Measurements from ENCODE around the gene LSP1.
"Not testable (repeated sequence)": the region's sequence is repeated elsewhere in the genome, so short reads cannot be mapped to it uniquely, and the experiment has no call there.

The LSP1 gene

DNA sequence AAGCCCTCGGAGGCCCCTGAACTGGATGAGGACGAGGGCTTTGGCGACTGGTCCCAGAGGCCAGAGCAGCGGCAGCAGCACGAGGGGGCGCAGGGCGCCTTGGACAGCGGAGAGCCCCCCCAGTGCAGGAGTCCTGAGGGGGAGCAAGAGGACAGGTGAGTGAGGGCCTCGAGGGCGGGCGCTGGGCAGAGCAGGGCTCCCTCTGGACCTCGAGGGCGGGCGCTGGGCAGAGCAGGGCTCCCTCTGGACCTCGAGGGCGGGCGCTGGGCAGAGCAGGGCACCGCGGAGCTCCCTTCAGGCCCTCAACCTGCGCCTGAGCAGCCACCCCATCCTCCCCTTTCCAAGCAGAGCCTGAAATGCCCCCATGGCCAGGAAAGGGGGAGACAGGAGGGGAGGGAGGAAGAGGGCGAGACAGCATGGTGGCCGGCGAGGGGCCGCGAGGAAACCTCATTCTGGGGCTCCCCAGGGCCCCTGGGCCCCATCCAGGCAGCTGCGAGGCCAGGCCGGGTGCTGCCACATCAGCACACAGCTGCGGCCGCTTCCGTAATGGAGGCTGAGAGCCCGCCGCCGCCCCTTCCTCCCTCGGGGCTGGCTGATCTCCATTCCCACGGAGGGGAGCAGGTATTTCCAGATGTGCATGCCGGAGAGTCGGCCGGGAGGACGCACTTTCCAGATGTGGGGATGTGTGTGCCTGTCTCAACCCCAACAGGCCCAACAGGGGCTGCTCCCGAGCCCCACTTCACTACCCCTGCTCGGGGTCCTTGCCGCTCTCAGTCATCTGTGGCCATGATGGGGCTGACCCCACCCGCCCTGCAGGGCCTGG is 28.8 kb downstream of the LSP1 start:
- no peaks in the 10 kb centered on the region for H3K27me3 ChIP-seq (ENCODE audit: insufficient read depth, low read length)
- H3K27ac ChIP-seq (ENCODE audit: low read depth, low read length), result no peak overlapping the region
- no peaks in the 10 kb centered on the region for H3K79me2 ChIP-seq (ENCODE audit: control insufficient read depth, insufficient read depth, low read length, unreplicated experiment)
- H3K4me1 ChIP-seq (ENCODE audit: control insufficient read depth, insufficient read depth, low read length, unreplicated experiment), result peaks cover 19% of the 10 kb centered on the region
- no peak overlapping the region for H2AFZ ChIP-seq (ENCODE audit: low read length, unreplicated experiment)
- no peaks in the 10 kb centered on the region for H3K36me3 ChIP-seq (ENCODE audit: insufficient read depth, low read length)
- H3K4me3 ChIP-seq (ENCODE audit: low read depth, low read length), result no peak overlapping the region

GRCh38 chr11:1882265-1883238 is 29.7 kb downstream of the LSP1 start:
- Histone ChIP-seq H3K79me2 (ENCODE audit: control insufficient read depth, insufficient read depth, low read length, unreplicated experiment) (no peaks in the 10 kb centered on the region), H3K4me1 (ENCODE audit: control insufficient read depth, insufficient read depth, low read length, unreplicated experiment) (peaks cover 12% of the 10 kb centered on the region), H3K4me3 (ENCODE audit: low read depth, low read length) (no peak overlapping the region), H3K27me3 (ENCODE audit: insufficient read depth, low read length) (no peaks in the 10 kb centered on the region), H2AFZ (ENCODE audit: low read length, unreplicated experiment) (no peak overlapping the region), H3K27ac (ENCODE audit: low read depth, low read length) (no peak overlapping the region), H3K36me3 (ENCODE audit: insufficient read depth, low read length) (no peaks in the 10 kb centered on the region)

DNA sequence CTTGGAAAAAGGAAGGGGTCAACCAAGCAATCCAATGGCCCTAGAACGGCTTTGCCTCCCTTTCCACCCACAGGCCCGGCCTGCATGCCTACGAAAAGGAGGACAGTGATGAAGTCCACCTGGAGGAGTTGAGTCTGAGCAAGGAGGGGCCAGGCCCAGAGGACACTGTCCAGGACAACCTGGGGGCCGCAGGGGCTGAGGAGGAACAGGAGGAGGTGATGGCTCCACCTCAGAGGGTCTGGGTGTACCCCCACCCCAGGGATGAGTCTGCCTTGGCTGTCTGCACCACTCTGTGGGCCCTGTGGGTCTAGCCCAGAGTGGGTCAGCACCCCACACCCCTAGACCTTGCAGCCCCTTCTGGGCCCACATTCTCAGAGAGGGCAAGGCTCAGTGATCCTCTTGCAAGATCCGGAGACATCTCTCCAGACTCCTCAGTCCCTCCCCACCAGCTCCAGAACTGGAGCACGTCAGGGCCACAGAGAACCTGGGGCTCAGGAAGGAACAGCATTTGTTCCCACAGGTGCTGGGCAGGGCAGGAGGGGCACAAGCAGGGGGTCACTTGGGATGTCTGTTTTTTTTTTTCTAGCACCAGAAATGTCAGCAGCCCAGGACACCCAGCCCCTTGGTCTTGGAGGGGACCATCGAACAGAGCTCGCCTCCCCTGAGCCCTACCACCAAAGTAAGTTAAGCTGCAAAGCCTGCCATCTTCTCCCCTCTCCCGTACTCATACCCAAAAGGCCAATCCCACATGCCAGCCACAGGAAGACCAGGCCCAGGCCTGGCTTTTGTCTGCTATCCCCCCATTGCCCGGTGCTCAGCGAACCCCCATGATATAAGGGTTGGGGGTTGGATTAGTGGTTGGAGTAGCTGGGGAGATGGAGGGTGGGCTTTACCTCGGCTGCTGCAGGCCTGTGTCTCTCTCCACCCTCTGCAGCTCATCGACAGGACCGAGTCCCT is 30.7 kb downstream of the LSP1 start:
- Histone ChIP-seq H3K36me3 (ENCODE audit: insufficient read depth, low read length) (no peaks in the 10 kb centered on the region), H3K27me3 (ENCODE audit: insufficient read depth, low read length) (no peaks in the 10 kb centered on the region), H2AFZ (ENCODE audit: low read length, unreplicated experiment) (no peak overlapping the region), H3K4me1 (ENCODE audit: control insufficient read depth, insufficient read depth, low read length, unreplicated experiment) (peaks cover 9% of the 10 kb centered on the region), H3K4me3 (ENCODE audit: low read depth, low read length) (no peak overlapping the region), H3K27ac (ENCODE audit: low read depth, low read length) (no peak overlapping the region), H3K79me2 (ENCODE audit: control insufficient read depth, insufficient read depth, low read length, unreplicated experiment) (no peaks in the 10 kb centered on the region)

DNA sequence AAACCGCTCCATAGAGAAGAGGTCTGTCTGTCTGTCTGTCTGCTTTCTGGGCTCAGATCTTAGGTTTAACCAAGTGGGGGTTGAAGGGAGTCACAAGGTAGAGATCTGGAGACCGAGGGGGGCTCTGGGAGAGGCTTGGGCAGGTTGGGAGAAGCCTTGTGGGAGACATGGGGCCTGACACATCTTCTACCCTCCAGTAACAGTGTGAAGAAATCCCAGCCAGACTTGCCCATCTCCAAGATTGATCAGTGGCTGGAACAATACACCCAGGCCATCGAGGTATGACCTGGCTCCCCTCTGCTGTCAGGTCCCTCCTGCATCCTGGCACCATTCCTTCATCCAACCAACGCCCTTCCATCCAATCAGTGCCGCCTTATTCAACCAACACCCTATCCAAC is 31.4 kb downstream of the LSP1 start:
- H3K4me3 ChIP-seq (ENCODE audit: low read depth, low read length), result no peak overlapping the region
- H3K36me3 ChIP-seq (ENCODE audit: insufficient read depth, low read length), result no peaks in the 10 kb centered on the region
- peaks cover 9% of the 10 kb centered on the region for H3K4me1 ChIP-seq (ENCODE audit: control insufficient read depth, insufficient read depth, low read length, unreplicated experiment)
- no peaks in the 10 kb centered on the region for H3K79me2 ChIP-seq (ENCODE audit: control insufficient read depth, insufficient read depth, low read length, unreplicated experiment)
- no peaks in the 10 kb centered on the region for H3K27me3 ChIP-seq (ENCODE audit: insufficient read depth, low read length)
- no peak overlapping the region for H3K27ac ChIP-seq (ENCODE audit: low read depth, low read length)
- H2AFZ ChIP-seq (ENCODE audit: low read length, unreplicated experiment), result no peak overlapping the region

DNA sequence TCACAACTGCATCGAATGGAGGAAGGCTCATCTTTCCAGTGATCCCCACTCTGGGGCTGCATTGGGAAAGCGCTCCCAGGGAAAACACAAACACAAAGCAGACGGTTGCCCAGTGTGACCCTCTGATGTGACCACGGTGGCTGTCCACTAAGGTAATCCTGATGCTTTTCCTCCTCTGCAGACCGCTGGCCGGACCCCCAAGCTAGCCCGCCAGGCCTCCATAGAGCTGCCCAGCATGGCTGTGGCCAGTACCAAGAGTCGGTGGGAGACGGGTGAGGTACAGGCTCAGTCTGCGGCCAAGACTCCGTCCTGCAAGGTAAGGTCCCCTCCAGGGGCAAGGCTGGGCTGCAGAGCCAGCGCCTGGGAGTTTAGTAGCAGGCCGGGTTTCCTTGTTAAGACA is 33.7 kb downstream of the LSP1 start:
- H3K27me3 ChIP-seq (ENCODE audit: insufficient read depth, low read length); H3K27ac ChIP-seq (ENCODE audit: low read depth, low read length); H3K4me3 ChIP-seq (ENCODE audit: low read depth, low read length); H2AFZ ChIP-seq (ENCODE audit: low read length, unreplicated experiment); H3K4me1 ChIP-seq (ENCODE audit: control insufficient read depth, insufficient read depth, low read length, unreplicated experiment); H3K79me2 ChIP-seq (ENCODE audit: control insufficient read depth, insufficient read depth, low read length, unreplicated experiment); H3K36me3 ChIP-seq (ENCODE audit: insufficient read depth, low read length): not testable (repeated sequence)

DNA sequence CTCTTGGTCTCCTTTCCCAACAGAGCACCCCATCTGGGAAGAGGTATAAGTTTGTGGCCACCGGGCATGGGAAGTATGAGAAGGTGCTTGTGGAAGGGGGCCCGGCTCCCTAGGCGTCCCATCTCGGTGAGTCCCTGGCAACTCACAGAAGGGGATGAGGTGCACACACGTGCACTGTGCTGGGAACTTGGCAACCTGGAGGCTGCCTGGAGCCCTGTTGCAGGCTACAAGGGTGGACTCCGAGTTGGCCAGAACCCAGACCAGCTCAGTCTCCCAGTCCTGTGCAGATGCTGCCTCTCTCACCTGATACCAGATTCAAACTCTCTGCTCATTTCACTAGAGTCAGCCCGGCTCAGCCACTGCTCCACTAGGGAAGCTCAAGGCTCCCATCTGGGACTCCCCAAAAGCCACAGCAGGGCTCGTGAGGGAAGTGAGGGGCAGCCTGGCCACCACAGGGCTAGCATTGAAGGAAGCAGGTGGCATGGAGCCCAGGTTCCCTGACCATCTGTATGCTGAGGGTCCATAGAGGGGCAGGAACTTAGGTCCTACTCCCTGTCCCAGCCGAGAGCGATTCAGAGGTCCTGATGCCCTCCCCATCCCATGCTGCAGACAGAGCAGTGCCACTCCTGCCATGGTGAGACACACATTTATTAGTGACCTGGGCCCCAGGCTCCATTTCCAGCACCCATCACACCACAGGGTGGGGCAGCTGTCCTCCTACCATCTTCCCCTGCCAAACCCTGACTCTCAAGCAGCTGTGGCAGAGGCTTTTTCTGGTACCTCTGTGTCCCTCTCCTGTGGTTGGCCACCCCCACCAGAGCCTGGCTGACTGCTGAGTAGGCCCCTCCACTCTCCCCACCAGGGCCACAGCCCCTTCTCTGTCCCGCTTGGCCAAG is 34.8 kb downstream of the LSP1 start:
- H2AFZ ChIP-seq (ENCODE audit: low read length, unreplicated experiment), result no peak overlapping the region
- no peaks in the 10 kb centered on the region for H3K36me3 ChIP-seq (ENCODE audit: insufficient read depth, low read length)
- H3K27me3 ChIP-seq (ENCODE audit: insufficient read depth, low read length), result no peaks in the 10 kb centered on the region
- no peak overlapping the region for H3K27ac ChIP-seq (ENCODE audit: low read depth, low read length)
- H3K79me2 ChIP-seq (ENCODE audit: control insufficient read depth, insufficient read depth, low read length, unreplicated experiment), result no peaks in the 10 kb centered on the region
- H3K4me3 ChIP-seq (ENCODE audit: low read depth, low read length), result no peak overlapping the region
- no peaks in the 10 kb centered on the region for H3K4me1 ChIP-seq (ENCODE audit: control insufficient read depth, insufficient read depth, low read length, unreplicated experiment)

- Histone ChIP-seq H3K27me3 (ENCODE audit: insufficient read depth, low read length) (no peaks in the 10 kb centered on the region), H3K27ac (ENCODE audit: low read depth, low read length) (no peak overlapping the region), H3K4me3 (ENCODE audit: low read depth, low read length) (no peak overlapping the region), H3K36me3 (ENCODE audit: insufficient read depth, low read length) (no peaks in the 10 kb centered on the region), H3K4me1 (ENCODE audit: control insufficient read depth, insufficient read depth, low read length, unreplicated experiment) (no peaks in the 10 kb centered on the region), H3K79me2 (ENCODE audit: control insufficient read depth, insufficient read depth, low read length, unreplicated experiment) (no peaks in the 10 kb centered on the region), H2AFZ (ENCODE audit: low read length, unreplicated experiment) (no peak overlapping the region)
These were observed 35.5 kb downstream of the LSP1 start for GRCh38 chr11:1888347-1888753.

- H3K27ac ChIP-seq (ENCODE audit: low read depth, low read length), result no peak overlapping the region
- H3K4me3 ChIP-seq (ENCODE audit: low read depth, low read length), result no peak overlapping the region
- H3K79me2 ChIP-seq (ENCODE audit: control insufficient read depth, insufficient read depth, low read length, unreplicated experiment), result no peaks in the 10 kb centered on the region
- H3K4me1 ChIP-seq (ENCODE audit: control insufficient read depth, insufficient read depth, low read length, unreplicated experiment), result no peaks in the 10 kb centered on the region
- no peaks in the 10 kb centered on the region for H3K36me3 ChIP-seq (ENCODE audit: insufficient read depth, low read length)
- H2AFZ ChIP-seq (ENCODE audit: low read length, unreplicated experiment), result no peak overlapping the region
- H3K27me3 ChIP-seq (ENCODE audit: insufficient read depth, low read length), result no peaks in the 10 kb centered on the region
These were observed 35.9 kb downstream of the LSP1 start for GRCh38 chr11:1888811-1889210.

DNA sequence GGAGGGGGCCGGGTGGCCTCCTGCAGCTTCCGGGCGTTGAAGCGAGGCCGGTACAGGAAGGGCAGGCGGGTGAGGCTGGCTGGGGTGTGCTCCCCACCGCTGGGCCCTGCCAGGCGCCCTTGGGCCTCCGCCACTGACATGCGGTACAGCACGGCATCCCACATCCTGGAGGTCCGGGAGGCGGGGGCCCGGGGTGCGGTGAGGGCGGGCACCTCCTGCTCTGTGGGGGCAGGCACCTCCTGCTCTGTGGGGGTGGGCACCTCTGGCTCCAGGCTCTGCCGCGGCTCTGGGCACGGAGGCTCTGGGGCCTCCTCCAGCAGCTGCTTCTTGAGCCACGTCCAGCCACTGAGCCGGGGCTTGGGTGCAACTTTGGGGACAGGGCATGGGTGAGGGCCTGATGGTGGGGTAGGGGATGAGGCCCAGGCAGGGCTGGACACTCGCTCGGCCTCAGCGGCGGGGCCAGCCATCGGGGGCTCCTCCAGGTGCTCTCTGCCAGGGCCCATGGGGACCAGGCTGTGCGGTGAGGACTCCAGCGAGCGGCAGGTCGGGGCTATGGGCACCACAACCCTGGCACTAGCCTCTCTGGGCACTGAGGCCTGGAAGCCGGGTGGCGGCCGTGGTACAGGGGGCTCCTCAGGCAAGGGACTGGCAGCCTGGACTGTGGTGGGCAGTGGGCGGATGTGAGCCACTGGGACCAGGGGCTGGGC is 36.5 kb downstream of the LSP1 start:
- Histone ChIP-seq H3K27me3 (ENCODE audit: insufficient read depth, low read length) (no peaks in the 10 kb centered on the region), H3K36me3 (ENCODE audit: insufficient read depth, low read length) (no peaks in the 10 kb centered on the region), H3K4me3 (ENCODE audit: low read depth, low read length) (no peak overlapping the region), H2AFZ (ENCODE audit: low read length, unreplicated experiment) (no peak overlapping the region), H3K79me2 (ENCODE audit: control insufficient read depth, insufficient read depth, low read length, unreplicated experiment) (no peaks in the 10 kb centered on the region), H3K4me1 (ENCODE audit: control insufficient read depth, insufficient read depth, low read length, unreplicated experiment) (no peaks in the 10 kb centered on the region), H3K27ac (ENCODE audit: low read depth, low read length) (no peak overlapping the region)

Measured in ACC112 (cell line).